T-helper 1 cell treated with Interleukin-12 subunit alpha and Interleukin-12 subunit beta and Interleukin-4 antibody, amounts not matched to agents 30 μg/mL and 1 μg/mL, for 36 hours (primary cell): Measurements from ENCODE around the gene S100A5.

Experiments used
- H3K27ac Mint-ChIP-seq: one replicate; pipeline ENCODE4 v1.8.0; 2021; ENCODE audit warnings: mild to moderate bottlenecking, mixed read lengths
- H3K27me3 Mint-ChIP-seq: one replicate; pipeline ENCODE4 v1.8.0; 2021; ENCODE audit warnings: low read depth, mixed read lengths
- H3K36me3 Mint-ChIP-seq: one replicate; pipeline ENCODE4 v1.8.0; 2021; ENCODE audit warnings: low read depth, mixed read lengths
- H3K4me1 Mint-ChIP-seq: one replicate; pipeline ENCODE4 v1.8.0; 2021; ENCODE audit warnings: low read depth, mixed read lengths
- H3K4me3 Mint-ChIP-seq: one replicate; pipeline ENCODE4 v1.8.0; 2021; ENCODE audit warnings: mild to moderate bottlenecking, moderate library complexity, mixed read lengths
- H3K9me3 Mint-ChIP-seq: one replicate; pipeline ENCODE4 v1.8.0; 2021; ENCODE audit warnings: mixed read lengths

The S100A5 gene

GRCh38 chr1:153546796-153547559, 6.2 kb upstream of the S100A5 start:
- Mint-ChIP-seq H3K4me3 (peak overlapping the region; percentile 93), H3K36me3 (peaks cover 27% of the 10 kb centered on the region), H3K27me3 (no peaks in the 10 kb centered on the region), H3K9me3 (no peaks in the 10 kb centered on the region), H3K27ac (peak overlapping the region; percentile 96), H3K4me1 (peaks cover 65% of the 10 kb centered on the region)

DNA sequence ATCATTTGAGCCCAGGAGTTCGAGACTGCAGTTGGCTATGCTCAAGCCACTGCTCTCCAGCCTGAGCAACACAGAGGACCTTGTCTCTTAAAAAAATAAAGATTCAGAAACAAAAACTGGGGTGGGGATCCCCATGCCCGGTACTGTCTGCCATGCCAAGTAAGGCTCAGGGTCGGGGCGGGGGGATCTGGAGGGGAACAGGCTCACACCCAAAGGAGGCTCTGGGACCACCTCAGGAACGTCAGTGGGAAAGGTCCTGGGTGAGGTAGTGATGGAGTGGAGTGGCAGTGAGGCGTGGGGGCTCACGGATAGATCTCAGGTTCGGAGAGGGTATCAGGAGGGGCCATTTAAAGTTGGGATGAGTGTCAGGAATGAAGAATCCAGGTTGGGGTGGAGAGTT, 5.6 kb upstream of the S100A5 start:
- peak overlapping the region; percentile 96 for H3K27ac Mint-ChIP-seq
- H3K27me3 Mint-ChIP-seq, result no peaks in the 10 kb centered on the region
- H3K4me3 Mint-ChIP-seq, result peak overlapping the region; percentile 93
- H3K9me3 Mint-ChIP-seq, result no peaks in the 10 kb centered on the region
- peaks cover 29% of the 10 kb centered on the region for H3K36me3 Mint-ChIP-seq
- H3K4me1 Mint-ChIP-seq, result peaks cover 71% of the 10 kb centered on the region

DNA sequence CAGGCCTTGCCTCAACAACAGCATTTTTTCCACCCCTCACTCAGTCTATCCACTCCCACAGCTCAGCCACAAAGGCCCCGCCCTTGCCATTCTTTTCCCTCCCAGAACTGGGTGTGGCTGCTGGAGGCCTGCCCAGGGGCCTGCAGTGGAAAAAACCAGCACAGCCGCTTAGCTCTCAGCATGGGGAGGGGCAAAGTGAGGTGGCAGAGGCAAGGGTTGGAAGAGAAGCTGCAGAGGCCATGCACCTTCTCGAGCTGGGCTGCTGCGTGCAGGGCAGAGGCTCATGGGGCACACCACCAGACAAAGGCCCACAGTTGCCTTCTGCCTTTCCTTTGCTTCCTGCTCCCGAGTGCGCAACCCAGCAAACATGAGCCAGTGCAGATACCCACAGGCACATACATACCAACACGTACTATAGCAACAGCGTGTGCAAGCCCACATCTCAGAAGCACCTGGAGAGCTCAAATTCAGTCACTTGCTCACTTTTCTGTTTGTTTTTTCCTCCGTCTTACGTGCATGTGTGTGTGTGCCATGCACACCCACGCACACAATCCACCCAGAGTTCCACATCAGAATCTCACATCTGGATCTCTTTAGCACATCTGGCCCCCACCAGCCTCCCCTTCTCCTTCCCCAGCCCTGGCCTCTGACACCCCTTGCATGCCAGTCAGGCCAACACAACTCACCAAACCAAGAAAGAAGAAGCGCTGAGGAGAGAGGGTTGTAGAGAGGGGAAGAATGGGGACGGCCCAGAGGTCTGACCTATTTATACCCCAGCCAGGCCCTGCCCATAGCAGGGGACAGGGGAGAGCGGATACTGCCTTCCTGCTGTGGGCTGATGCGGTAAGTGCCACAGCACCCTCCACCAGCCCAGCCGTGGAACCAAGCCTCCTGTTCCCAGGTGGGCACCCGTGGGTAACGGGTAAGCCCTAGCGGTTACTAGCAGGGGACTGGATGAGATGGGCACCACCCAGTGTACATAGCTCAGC, 4.6 kb upstream of the S100A5 start, which contains the start of gene S100A4:
Gene S100A4, minus strand, starts transcription at position 740 of the 989 bp plus-strand sequence. CDS start 1,012 bp downstream, outside the sequence.
- H3K36me3 Mint-ChIP-seq, result peaks cover 30% of the 10 kb centered on the region
- H3K27me3 Mint-ChIP-seq, result no peaks in the 10 kb centered on the region
- peak within 1 kb of the TSS; percentile 93 for H3K4me3 Mint-ChIP-seq
- H3K9me3 Mint-ChIP-seq, result no peaks in the 10 kb centered on the region
- peak within 1 kb of the TSS; percentile 96 for H3K27ac Mint-ChIP-seq
- H3K4me1 Mint-ChIP-seq, result peaks cover 78% of the 10 kb centered on the region

- Mint-ChIP-seq H3K27ac (peak overlapping the region; percentile 96), H3K27me3 (no peaks in the 10 kb centered on the region), H3K36me3 (peaks cover 38% of the 10 kb centered on the region), H3K9me3 (no peaks in the 10 kb centered on the region), H3K4me1 (peaks cover 84% of the 10 kb centered on the region), H3K4me3 (peak overlapping the region; percentile 93)
Measured at GRCh38 chr1:153544453-153545066, 3.8 kb upstream of the S100A5 start.

DNA sequence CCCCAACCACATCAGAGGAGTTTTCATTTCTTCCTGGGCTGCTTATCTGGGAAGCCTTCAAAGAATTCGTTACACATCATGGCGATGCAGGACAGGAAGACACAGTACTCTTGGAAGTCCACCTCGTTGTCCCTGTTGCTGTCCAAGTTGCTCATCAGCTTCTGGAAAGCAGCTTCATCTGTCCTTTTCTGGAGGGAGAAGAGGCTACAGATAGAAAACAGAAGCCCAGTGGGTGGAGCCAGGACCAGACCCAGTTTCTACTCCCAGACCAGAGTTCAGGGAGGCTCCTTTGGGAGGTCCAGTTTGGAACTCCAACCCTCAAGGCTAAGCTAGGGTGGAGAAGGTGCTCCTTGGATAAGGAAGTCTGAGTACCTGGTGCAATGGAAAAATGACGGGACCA, 3.0 kb upstream of the S100A5 start:
- H3K27me3 Mint-ChIP-seq, result no peaks in the 10 kb centered on the region
- H3K4me1 Mint-ChIP-seq, result peaks cover 81% of the 10 kb centered on the region
- peak overlapping the region; percentile 93 for H3K4me3 Mint-ChIP-seq
- H3K27ac Mint-ChIP-seq, result peak overlapping the region; percentile 63
- H3K9me3 Mint-ChIP-seq, result no peaks in the 10 kb centered on the region
- H3K36me3 Mint-ChIP-seq, result peaks cover 40% of the 10 kb centered on the region

GRCh38 chr1:153542956-153543711, 2.4 kb upstream of the S100A5 start:
- Mint-ChIP-seq H3K4me3 (peak overlapping the region; percentile 93), H3K36me3 (peaks cover 40% of the 10 kb centered on the region), H3K4me1 (peaks cover 78% of the 10 kb centered on the region), H3K9me3 (no peaks in the 10 kb centered on the region), H3K27me3 (no peaks in the 10 kb centered on the region), H3K27ac (peak overlapping the region; percentile 91)

DNA sequence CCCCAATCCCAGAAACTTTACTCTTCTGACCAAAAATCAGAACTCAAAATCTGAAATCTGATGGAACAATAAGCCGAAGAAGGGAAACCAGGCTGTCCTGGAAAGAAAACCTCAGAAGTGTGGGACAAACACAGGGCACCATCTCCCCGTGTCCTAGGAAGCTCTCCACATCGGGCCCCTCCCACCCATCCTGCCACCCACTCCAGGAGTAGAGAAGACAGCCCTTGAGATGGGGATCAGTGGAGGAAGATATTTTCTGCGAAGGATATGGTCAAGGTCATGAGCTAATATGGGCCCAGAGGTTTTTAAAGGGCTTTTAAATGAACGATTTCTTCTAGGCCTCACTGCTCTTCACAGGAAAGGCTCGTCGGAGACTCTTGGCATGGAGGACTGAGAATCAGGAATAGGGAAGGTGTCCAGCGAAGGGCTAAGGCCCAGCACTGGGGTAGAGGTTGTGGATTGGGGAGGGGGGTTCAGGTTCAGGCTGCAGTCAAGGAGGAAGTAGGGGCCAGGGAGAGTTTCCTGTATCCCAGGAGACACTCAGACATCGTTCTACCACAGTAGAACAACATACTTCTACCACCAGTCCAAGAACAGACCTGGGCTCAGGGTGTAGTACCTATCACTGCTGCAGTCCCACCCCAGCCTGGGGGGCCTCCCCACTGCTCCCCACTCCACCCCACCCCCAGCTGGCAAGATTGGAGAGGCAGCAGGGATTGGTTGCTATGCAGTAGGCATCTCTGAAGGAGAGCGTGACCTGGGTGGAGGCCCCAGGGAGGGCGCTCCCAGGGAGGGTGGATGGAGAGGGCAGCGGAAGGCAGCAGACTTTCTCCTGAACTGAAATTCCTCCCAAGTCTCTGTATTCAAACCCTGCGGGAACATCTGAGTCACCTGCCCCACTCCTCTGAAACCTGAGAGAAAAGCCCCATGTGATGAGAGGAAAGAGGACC, 1.2 kb upstream of the S100A5 start:
- H3K4me3 Mint-ChIP-seq, result peak overlapping the region; percentile 72

DNA sequence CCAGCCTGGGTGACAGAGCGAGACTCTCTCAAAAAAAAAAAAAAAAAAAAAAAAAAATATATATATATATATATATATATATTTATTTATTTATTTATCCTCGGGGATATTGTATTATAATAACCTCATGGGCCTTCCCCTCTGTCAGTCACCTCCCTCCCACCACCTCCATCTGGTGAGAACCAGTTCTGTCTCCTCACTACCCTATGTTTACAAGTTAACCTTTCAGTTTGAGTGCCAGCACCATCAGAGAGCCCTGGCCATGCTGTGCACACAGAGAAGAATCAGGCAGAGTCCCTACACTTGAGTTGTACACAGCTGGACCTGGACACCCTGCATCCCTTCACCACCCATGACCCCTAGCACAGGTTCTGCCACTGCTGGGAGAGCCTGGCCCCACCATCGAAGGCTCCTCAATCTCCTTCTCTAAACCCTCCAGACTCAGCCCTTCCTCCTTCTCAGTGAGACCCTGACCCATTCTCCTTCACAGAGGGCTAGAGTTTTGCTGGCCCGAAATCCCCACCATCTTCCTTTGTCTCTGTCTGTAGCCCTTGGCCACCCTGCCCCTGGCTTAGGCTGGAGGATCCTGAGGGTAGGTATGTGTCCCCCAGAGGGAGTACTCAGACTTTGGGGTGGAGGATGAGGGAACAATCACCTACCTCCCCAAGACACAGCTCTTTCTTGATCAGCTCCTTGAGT, 1.2 kb downstream of the S100A5 start:
- Mint-ChIP-seq H3K27ac (peak overlapping the region; percentile 91), H3K4me3 (peak overlapping the region; percentile 18), H3K36me3 (peaks cover 39% of the 10 kb centered on the region), H3K9me3 (no peaks in the 10 kb centered on the region), H3K4me1 (peaks cover 72% of the 10 kb centered on the region), H3K27me3 (no peaks in the 10 kb centered on the region)

More for the DNA sequence above, 1.2 kb upstream of the S100A5 start:
- peaks cover 40% of the 10 kb centered on the region for H3K36me3 Mint-ChIP-seq
- no peaks in the 10 kb centered on the region for H3K9me3 Mint-ChIP-seq
- no peaks in the 10 kb centered on the region for H3K27me3 Mint-ChIP-seq
- H3K4me1 Mint-ChIP-seq, result peaks cover 78% of the 10 kb centered on the region
- H3K27ac Mint-ChIP-seq, result peak overlapping the region; percentile 91

- Mint-ChIP-seq H3K9me3 (no peaks in the 10 kb centered on the region), H3K27me3 (no peaks in the 10 kb centered on the region), H3K4me3 (no peak overlapping the region), H3K36me3 (peaks cover 39% of the 10 kb centered on the region), H3K4me1 (peaks cover 70% of the 10 kb centered on the region), H3K27ac (peak overlapping the region; percentile 63)
Measured at GRCh38 chr1:153538315-153538821, 2.4 kb downstream of the S100A5 start.

- H3K9me3 Mint-ChIP-seq, result no peaks in the 10 kb centered on the region
- H3K4me3 Mint-ChIP-seq, result no peak overlapping the region
- no peaks in the 10 kb centered on the region for H3K27me3 Mint-ChIP-seq
- H3K36me3 Mint-ChIP-seq, result peaks cover 38% of the 10 kb centered on the region
- peak overlapping the region; percentile 52 for H3K27ac Mint-ChIP-seq
- peaks cover 70% of the 10 kb centered on the region for H3K4me1 Mint-ChIP-seq
Measured at GRCh38 chr1:153537376-153537730, 3.4 kb downstream of the S100A5 start.

DNA sequence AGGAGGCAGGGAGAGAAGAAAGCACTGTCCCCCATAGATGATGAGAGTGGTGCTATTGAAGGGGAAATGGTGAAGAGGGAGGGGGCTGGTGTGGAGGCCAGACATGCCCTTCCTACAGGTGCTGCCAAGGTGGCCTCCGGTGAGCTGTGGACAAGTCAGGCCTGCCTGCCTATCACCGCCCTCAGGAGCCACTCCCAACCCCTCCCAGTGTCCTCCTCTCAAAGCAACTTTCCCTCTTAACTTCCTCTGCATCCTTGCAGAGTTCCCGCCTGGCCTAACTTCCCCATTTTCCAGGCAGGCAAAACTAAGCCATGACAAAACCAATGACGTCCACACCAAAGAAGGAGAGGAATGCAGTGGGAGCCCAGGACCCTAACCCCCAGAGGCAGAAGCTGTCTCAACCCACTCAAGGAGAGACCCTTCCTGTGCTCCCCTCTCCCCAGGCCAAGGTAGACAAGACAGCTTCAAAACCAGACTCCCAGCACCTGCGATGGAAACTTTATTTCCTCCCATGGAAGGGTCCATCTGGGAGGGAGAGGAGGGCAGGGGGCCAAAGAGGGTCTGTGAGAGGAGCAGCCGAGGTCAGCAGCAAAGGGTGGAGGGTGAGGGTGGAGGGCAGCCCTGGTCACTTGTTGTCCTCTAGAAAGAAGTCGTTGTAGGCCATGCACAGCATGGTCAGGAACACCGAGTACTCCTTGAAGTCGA, 3.9 kb downstream of the S100A5 start:
- Mint-ChIP-seq H3K36me3 (peaks cover 40% of the 10 kb centered on the region), H3K4me1 (peaks cover 69% of the 10 kb centered on the region), H3K27ac (peak overlapping the region; percentile 97), H3K4me3 (peak overlapping the region; percentile 85), H3K27me3 (no peaks in the 10 kb centered on the region), H3K9me3 (no peaks in the 10 kb centered on the region)
